Fibroblast of pulmonary artery (primary cell): Measurements from ENCODE around the gene INPP5B.
"Not testable (repeated sequence)": the region's sequence is repeated elsewhere in the genome, so short reads cannot be mapped to it uniquely, and the experiment has no call there.

Experiments used
- DNase-seq: peaks from one replicate; pipeline ENCODE4 v3.0.0-alpha.2; 2010; ENCODE audit warnings: low read depth
- H3K4me3 ChIP-seq: replicated peaks from 2 replicates; pipeline ENCODE4 v1.5.1; 2011; ENCODE audit warnings: low read depth, mild to moderate bottlenecking, control low read depth, low read length, moderate library complexity
- CTCF ChIP-seq: IDR thresholded peaks from 2 replicates; pipeline ENCODE4 v1.5.1; 2011; ENCODE audit warnings: mild to moderate bottlenecking, control low read depth, low read length, inconsistent platforms; ENCODE audit errors: missing control alignments

INPP5B gene

GRCh38 chr1:37940299-37940947, 6.4 kb downstream of the INPP5B start:
- no peak for DNase-seq
- no peak for TF ChIP-seq CTCF
- no peak overlapping the region for H3K4me3 ChIP-seq

DNA sequence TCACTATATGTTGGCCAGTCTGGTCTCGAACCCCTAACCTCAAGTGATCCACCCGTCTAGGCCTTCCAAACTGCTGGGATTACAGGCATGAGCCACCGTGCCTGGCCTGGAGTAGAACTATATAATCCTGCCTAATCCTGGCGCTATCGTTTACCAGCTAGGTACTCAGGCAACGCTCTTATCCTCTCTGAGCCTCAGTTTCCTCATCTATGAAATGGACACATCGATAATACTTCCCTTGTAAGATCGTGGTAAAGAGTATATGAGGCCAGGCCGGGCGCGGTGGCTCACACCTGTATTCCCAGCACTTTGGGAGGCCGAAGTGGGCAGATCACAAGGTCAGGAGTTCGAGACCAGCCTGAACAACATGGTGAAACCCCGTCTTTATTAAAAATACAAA, 10.1 kb downstream of the INPP5B start:
- not testable (repeated sequence) for DNase-seq, H3K4me3 ChIP-seq

GRCh38 chr1:37932759-37933158, 14.1 kb downstream of the INPP5B start:
- no peak overlapping the region for H3K4me3 ChIP-seq
- peak; percentile 26 for DNase-seq
- TF ChIP-seq CTCF = no peak

DNA sequence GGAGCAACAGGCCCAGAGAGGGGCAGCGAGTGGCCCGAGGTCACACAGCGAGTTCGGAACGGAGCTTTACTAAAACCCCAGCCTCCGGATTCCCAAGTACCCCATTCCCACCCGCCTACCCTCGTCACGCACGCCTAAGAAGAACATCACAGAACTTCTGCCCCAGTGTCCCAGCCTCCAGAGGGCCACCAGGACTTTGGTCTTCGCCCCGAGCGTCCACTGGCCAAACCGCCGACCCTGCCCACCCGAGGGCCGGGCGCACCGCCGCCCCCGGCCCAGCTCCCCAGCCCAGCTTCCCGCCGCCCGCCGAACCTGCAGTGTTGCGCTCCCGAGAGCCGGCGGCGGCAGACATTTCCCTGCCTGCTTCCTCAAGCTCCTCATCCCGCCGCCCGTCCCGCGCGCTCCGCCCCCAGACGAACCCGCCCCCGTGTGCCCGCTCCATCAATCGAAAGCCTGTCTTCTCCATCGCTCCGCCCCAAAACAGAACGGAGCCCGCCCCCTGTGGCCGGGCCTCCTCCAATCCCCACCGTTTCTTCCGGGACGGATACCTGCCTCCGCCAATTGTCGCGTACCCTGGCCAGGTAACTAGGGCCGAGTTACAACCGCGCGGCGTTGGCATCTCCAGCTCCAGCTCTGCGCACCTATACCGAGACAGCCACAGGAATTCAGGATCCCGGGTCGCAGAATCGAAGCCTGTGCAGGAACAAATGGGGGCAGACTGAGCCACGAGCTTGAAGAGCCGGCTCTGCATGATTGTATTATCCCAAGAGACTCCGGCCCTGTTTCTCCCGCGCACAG, 15.3 kb downstream of the INPP5B start:
- no peak for TF ChIP-seq CTCF
- DNase-seq = peak; percentile 92
- peak overlapping the region; percentile 63 for H3K4me3 ChIP-seq

DNA sequence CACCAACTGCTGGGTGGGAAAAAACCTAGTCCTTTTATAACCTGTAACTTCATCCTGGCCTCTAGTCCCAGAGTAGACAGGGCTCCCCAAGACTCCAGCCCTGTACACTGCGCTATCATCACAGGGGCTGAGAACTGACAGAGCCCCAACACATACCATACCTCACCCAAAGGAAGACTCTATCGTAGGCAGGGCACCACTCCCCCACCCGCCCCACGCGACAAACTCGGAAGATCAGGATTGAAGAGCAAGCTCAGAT, 15.8 kb downstream of the INPP5B start:
- peak overlapping the region; percentile 63 for H3K4me3 ChIP-seq
- TF ChIP-seq CTCF = no peak
- DNase-seq = no peak

- DNase-seq = peak; percentile 22
- H3K4me3 ChIP-seq = peak overlapping the region; percentile 63
- no peak for TF ChIP-seq CTCF
Measured at GRCh38 chr1:37930246-37931101, 16.4 kb downstream of the INPP5B start.
